ENCODE results near the gene NEK11.
"Not testable (repeated sequence)": the region's sequence is repeated elsewhere in the genome, so short reads cannot be mapped to it uniquely, and the experiment has no call there.

Gene NEK11

DNA sequence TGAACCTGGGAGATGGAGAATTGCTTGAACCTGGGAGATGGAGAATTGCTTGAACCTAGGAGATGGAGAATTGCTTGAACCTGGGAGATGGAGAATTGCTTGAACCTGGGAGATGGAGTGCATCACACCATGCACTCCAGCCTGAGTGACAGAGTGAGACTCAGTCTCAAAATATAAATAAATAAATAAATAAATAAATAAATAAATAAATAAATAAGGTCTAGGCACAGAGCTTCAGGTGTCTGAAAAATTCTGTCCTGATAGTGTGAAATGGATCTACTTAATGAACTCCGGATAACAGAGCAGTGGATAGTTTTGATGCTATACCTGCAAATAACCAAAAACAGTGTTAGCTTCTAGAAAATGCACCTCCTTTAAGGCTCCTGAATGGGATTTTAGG lies 330.6 kb downstream of the NEK11 start:
- no peak for DNase-seq (ENCODE audit: low read depth)
- TF ChIP-seq, protein P1, sequence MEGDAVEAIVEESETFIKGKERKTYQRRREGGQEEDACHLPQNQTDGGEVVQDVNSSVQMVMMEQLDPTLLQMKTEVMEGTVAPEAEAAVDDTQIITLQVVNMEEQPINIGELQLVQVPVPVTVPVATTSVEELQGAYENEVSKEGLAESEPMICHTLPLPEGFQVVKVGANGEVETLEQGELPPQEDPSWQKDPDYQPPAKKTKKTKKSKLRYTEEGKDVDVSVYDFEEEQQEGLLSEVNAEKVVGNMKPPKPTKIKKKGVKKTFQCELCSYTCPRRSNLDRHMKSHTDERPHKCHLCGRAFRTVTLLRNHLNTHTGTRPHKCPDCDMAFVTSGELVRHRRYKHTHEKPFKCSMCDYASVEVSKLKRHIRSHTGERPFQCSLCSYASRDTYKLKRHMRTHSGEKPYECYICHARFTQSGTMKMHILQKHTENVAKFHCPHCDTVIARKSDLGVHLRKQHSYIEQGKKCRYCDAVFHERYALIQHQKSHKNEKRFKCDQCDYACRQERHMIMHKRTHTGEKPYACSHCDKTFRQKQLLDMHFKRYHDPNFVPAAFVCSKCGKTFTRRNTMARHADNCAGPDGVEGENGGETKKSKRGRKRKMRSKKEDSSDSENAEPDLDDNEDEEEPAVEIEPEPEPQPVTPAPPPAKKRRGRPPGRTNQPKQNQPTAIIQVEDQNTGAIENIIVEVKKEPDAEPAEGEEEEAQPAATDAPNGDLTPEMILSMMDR (conservative IDR thresholded peaks at IDR 0.05; ENCODE audit: low read length): no peak
- no peak overlapping the region for H3K4me3 ChIP-seq (ENCODE audit: low read length)

DNA sequence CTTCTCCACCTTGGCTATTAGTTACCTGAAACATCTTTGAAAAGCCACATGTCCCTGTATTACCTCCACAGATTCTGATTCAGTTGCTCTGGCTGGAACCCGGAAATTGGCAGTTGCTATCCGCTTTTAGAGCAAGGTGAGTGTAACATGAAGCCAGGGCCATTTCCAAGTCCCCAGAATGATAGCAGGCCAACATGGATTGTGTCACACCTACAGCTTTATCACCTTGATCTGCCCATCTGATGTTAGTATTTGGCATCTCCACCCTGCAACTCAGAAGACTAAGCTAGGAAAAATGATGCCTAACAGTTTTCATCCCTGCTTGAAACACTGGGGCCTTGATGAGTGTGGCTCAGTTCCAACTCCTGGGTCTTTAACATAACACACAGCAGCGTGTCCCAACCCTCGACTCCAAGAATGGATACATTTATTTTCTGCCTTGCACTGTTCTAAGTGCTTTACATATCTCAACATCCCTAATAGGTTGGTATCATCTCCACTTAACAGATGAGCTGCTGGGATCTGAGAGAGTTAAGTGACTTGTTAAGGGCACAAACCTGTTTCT lies 333.6 kb downstream of the NEK11 start:
- no peak overlapping the region for H3K4me3 ChIP-seq (ENCODE audit: low read length)
- DNase-seq (ENCODE audit: low read depth): no peak
- TF ChIP-seq, protein P1 (conservative IDR thresholded peaks at IDR 0.05; ENCODE audit: low read length): no peak

DNA sequence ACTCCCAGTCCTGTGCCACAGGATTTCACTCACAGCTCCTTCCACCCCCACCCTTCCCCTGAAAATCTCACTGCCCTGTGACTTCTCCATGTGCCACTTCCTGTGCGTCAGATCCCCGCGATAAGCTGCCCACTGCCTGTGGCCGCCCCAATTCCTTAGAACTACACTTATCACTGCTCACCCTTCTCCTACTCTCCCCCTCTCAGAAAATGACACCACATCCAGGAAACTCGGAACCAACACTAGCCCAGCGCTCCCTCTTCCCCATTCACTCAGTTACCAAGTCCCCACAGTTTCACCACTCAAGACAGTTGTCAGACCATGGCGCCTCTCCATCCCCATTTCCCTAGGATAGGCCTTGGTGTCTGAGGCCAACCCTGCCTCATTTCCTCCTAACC lies 334.4 kb downstream of the NEK11 start:
- not testable (repeated sequence) for H3K4me3 ChIP-seq (ENCODE audit: low read length); DNase-seq (ENCODE audit: low read depth)

GRCh38 chr3:131361464-131362421 lies 335.1 kb downstream of the NEK11 start:
- peak overlapping the region; percentile 55 for H3K4me3 ChIP-seq (ENCODE audit: low read length)
- TF ChIP-seq, protein P1 (conservative IDR thresholded peaks at IDR 0.05; ENCODE audit: low read length): no peak
- peak; percentile 42 for DNase-seq (ENCODE audit: low read depth)

DNA sequence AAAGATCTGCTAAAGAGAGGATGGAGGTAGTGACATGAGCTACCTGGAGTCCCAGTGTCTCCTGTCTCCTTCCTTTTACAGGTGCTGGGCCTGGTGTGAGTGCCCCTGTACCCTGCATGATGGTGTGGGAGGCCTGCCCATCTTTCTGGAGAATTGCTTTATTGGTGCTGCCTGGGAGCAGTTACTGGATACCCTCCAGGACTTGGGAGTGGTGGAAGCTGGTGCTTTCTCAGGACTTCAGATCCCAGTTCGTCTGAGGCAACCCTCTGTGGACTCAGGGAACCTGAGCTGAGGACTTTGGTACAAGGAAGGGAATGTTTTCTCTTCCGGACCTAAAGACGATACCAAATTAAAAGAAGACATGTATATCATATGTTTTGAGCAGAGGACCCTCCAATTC lies 336.6 kb downstream of the NEK11 start:
- no peak for DNase-seq (ENCODE audit: low read depth)
- TF ChIP-seq, protein P1 (conservative IDR thresholded peaks at IDR 0.05; ENCODE audit: low read length): no peak
- no peak overlapping the region for H3K4me3 ChIP-seq (ENCODE audit: low read length)

DNA sequence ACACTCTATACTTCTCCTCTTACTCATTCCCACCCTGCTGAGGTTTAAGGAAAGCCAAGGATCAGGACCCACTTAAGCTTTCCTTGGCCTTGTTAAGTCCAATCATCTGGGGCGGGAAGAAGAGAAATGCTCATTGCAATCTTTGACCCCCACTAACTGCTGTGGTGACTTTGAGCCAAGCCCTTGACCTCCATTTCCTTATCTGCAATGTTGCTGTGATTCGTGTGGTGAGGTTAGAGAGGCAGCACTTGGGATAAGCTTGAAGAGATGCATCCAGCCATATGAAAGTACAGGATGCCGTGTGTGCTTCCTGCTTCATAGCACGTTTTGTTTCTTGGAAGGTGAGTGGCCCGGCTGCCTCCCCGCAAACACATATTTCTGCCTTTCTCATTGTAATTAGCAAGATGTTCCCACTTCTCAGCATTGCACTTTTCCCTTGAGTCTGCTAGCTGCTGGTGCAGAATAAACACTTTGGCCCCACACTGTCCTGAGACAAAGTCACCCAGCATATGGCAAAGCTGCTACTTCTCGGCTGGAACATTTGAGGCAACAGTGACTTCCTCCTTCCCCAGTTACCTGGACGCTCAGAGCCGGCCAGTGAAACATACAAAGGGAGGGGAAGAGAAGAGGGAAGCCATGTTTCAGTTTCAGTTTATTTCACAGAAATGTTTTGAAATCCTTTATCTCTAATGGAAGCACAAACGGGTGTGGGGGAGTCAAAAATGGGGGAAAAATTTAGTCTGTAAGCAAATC lies 344.4 kb downstream of the NEK11 start:
- no peak for DNase-seq (ENCODE audit: low read depth)
- TF ChIP-seq, protein P1 (conservative IDR thresholded peaks at IDR 0.05; ENCODE audit: low read length): no peak

DNA sequence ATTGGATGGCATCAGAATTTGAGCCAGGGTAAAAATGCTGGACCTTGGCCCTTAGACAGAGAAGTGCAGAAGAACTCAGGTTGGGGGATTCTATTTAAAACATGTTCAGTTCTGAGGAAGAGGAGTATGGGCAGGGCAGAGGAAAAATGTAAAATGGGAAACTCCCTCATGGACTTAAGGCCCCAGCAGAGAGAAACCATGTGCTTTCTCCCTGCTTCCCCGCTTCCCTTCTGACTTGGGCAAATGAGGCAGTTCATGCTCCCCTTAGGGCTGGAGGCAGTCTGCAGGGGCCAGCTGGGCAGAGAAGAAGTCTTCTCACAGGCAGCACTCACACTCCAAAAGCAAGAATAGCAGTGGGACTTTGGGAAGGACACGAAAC lies 345.0 kb downstream of the NEK11 start:
- no peak for DNase-seq (ENCODE audit: low read depth)
- TF ChIP-seq, protein P1 (conservative IDR thresholded peaks at IDR 0.05; ENCODE audit: low read length): no peak
- no peak overlapping the region for H3K4me3 ChIP-seq (ENCODE audit: low read length)

More for the DNA sequence above, 344.4 kb downstream of the NEK11 start:
- no peak overlapping the region for H3K4me3 ChIP-seq (ENCODE audit: low read length)

Measured in AG10803 (cell line).